ENCODE results near the gene IQCN. TPM values are rescaled to one million over a fixed set of nuclear protein-coding genes. Genes with fewer than 3 reads are reported as not detected.

Gene IQCN
- total RNA-seq, 1 experiment from 2014 or later = 0.61 TPM

GRCh38 chr19:18218600-18218999 lies 55.7 kb downstream of the IQCN start:
- Mint-ChIP-seq H3K4me3 (no peak overlapping the region), H3K36me3 (no peaks in the 10 kb centered on the region), H3K4me1 (peaks cover 18% of the 10 kb centered on the region), H3K27me3 (ENCODE audit: low read depth) (peaks cover 11% of the 10 kb centered on the region), H3K9me3 (no peaks in the 10 kb centered on the region), H3K27ac (no peak overlapping the region)
- TF ChIP-seq AFF4 (CRISPR knock-in tag; IDR thresholded peaks at IDR 0.05; ENCODE audit: borderline replicate concordance) (no peak), ZSCAN18 (CRISPR knock-in tag; IDR thresholded peaks at IDR 0.05) (no peak), PRRX2 (CRISPR knock-in tag; IDR thresholded peaks at IDR 0.05) (no peak), ZBTB21 (CRISPR knock-in tag; IDR thresholded peaks at IDR 0.05; ENCODE audit: borderline replicate concordance) (no peak), IRF1 (CRISPR knock-in tag; IDR thresholded peaks at IDR 0.05) (no peak), HMGXB4 (CRISPR knock-in tag; IDR thresholded peaks at IDR 0.05) (no peak), ZMAT4 (CRISPR knock-in tag; IDR thresholded peaks at IDR 0.05) (no peak), USF2 (CRISPR knock-in tag; IDR thresholded peaks at IDR 0.05) (no peak)
- ATAC-seq = no peak
- no peak for DNase-seq (ENCODE audit: low spot score)
- ChIA-PET CTCF (interaction anchor here (1.0 to 3.6 kb wide), 5 partner anchors 10 to 106 kb away, joined by 4 to 22 read pairs (median 6); partner anchors contain the start of gene RAB3A), POLR2A (interaction anchor here (1.6 kb wide), 1 partner anchor 13 kb away, joined by 5 read pairs; no protein-coding TSS in a partner anchor)

GRCh38 chr19:18218159-18218558 lies 56.1 kb downstream of the IQCN start:
- TF ChIP-seq NR1H2 (CRISPR knock-in tag; IDR thresholded peaks at IDR 0.05) (no peak), NR3C1 (CRISPR knock-in tag; conservative IDR thresholded peaks at IDR 0.05; ENCODE audit: low read depth) (no peak), HMGXB4 (CRISPR knock-in tag; IDR thresholded peaks at IDR 0.05) (no peak), MYBL2 (CRISPR knock-in tag; IDR thresholded peaks at IDR 0.05) (no peak), NFYB (CRISPR knock-in tag; conservative IDR thresholded peaks at IDR 0.05; ENCODE audit: low read depth) (no peak), TCF7 (CRISPR knock-in tag; IDR thresholded peaks at IDR 0.05; ENCODE audit: low read depth) (no peak), RELA (CRISPR knock-in tag; IDR thresholded peaks at IDR 0.05; ENCODE audit: borderline replicate concordance) (no peak), ATF3 (CRISPR knock-in tag; conservative IDR thresholded peaks at IDR 0.05) (no peak)
- Mint-ChIP-seq H3K4me1 (peaks cover 16% of the 10 kb centered on the region), H3K27me3 (ENCODE audit: low read depth) (peaks cover 11% of the 10 kb centered on the region), H3K36me3 (no peaks in the 10 kb centered on the region), H3K27ac (no peak overlapping the region), H3K4me3 (no peak overlapping the region), H3K9me3 (no peaks in the 10 kb centered on the region)
- ChIA-PET POLR2A (no interaction called here), CTCF (interaction anchor here (1.0 to 2.1 kb wide), 3 partner anchors 10 to 37 kb away, joined by 4 to 7 read pairs (median 6); a partner anchor contains a TSS)
- DNase-seq (ENCODE audit: low spot score) (no peak), ATAC-seq (no peak)

Data from WTC11 (cell line).